Stimulated activated CD8-positive, alpha-beta memory T cell treated with anti-CD3 and anti-CD28 coated beads, Interleukin-4, amount 100 ng/mL, for 4 hours (primary cell): Measurements from ENCODE around the gene NAB1.
A peak's percentile ranks its signal among the peaks of the same experiment; 100 is the strongest.
"Not testable (repeated sequence)": the region's sequence is repeated elsewhere in the genome, so short reads cannot be mapped to it uniquely, and the experiment has no call there.

Experiments
- DNase-seq, 2 donors: peaks; one replicate each; pipeline ENCODE4 v3.0.0-alpha.2; 2020; ENCODE audit warnings: low read depth in 2 of 2, low spot score in 1 of 2

NAB1 gene

DNA sequence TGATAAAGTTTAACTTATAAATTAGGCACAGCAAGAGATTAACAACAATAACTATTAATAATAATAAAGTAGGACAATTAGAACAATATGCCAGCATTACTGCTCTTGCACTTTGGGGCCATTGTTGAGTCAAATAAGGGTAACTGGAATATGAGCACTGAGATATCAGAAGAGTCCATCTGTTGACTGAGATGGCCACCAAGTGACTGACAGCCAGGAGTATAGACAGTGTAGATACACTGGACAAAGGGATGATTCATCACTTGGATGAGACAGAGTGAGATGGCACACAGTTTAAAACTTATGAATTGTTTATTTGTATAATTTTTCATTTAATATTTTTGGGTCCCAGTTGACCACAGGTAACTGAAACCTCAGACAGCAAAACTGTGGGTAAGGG is 20.0 kb downstream of the NAB1 start:
- DNase-seq = no peak

DNA sequence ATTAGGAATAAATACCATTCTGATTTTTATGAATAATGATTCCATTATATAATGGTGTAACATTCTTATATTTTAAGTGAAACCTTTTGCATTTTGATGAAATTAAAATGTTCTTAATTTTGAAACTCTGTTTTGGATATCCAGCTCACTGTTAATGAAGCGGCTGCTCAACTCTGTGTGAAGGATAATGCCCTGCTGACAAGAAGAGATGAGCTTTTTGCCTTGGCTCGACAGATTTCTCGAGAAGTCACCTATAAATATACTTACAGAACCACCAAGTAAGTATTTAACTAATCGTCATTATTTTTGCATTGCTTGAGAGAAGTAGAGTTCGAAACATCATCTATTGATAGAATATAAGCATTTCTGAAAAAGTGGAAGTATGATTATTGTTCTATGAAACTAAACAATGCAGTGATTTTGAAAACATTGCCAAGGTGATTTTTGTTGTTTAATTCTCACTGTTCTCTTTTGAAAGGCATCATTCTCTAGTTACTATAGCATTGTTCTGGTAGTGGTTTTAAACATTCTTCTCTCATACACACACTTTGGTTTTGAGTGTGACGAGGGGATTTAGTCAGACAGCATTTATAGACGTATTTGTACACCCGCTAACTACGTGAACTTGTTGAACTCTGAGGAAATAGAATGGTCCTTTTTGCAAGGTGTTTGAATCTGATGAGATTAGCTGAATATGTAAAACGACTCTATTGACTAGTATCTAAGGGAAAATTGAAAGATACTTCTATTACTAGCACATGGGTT is 21.5 kb downstream of the NAB1 start:
- DNase-seq = no peak

DNA sequence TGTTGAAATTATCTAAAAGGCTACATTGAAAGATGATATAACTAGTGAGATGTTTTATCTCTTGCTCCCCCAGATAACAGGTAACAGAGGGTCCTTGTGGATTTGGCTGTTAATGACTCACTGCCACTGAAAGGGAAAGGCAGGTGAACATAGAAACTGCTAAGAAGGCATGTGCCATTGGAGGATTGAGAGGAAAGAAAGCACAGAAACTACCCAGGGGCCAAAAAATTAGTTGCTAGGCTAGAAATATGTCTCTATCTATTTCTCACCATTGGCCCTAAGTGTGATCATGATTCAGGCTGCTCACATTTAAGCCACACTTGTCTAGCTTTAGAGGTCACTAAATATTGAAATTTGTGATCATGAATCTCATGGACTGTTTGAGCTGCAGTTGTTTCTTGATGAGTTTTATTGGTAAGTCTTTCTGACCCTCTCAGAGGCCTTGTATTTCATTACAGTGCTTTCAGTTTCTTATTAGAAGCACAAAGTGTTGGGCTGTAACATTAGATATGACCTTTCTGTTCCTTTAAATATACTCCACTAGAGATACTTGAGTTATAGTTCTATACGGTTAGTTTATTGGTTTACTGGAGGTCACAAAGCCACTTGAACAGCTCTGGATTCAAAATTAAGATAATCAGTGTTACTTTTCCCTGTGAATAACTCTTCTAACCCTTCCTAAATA is 26.2 kb downstream of the NAB1 start:
- DNase-seq = no peak

DNA sequence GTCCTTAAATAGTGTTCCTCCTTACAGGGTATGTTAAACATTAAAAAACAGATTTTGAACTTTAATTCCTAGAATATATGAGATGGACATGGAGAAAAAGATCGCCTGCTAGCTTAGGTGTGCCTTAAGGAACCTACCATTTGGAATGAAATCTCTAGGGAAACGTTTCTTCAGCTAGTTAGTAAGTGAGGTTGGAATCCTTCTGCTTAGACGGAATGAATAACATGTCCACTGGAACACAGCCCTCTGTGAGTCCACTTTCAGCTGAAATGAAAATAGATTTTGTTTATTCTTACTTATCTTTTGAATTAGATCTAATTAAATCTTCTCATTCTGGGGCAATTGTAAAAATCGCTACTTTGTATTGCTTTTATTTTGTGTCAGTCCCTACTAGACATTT is 28.4 kb downstream of the NAB1 start:
- DNase-seq = no peak

DNA sequence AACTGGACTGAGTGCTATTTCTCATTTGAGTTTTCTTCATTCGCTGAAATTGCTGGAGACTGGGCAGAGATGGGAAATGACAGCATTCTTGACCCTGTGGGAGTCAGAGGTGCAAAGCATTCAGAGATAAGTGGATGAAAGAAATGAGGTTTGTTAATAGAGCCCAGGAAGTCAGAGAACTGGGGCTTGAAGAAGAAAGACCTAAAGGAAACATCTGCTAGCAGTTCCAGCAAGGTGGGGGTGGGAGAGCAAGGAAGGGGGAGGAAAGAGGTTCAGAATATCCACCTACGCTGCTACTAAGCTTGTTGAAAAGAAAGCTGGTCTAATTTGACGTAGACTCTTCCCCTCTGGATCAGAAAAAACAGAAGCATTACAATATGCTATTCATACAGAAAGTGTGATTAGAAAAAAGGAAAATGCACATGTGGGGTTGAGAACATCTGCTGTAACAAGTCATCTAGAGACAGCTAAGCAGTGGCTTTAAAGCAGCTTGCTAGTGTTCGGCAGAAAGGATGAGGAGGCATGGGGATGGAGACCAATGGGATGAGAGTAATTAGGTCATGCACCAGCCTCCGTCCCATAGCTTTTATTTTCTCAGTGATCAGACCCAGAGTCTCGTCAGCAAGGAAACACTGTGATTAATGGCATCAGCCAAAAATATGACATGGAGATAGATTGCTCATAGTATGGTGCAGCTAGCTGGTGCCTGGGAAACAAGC is 29.7 kb downstream of the NAB1 start:
- DNase-seq = no peak

DNA sequence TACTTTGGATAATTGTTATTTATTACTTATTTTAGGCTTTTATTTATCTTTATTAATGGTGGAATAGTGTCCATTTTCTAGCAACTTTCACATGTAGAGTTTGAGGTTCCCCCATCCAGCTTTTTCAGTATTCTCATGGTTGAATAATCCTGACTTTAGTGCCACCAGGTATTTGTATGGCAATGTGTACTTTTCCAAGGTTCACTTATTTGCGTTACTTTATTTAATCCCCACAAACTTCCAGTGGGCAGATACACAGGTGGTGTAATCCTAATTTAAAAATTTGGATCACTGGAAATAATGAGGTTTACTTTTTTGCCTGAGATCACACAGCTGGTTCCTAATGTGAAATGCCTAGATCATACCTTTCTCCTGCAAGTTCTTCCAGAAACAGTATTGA is 30.5 kb downstream of the NAB1 start:
- DNase-seq = no peak

DNA sequence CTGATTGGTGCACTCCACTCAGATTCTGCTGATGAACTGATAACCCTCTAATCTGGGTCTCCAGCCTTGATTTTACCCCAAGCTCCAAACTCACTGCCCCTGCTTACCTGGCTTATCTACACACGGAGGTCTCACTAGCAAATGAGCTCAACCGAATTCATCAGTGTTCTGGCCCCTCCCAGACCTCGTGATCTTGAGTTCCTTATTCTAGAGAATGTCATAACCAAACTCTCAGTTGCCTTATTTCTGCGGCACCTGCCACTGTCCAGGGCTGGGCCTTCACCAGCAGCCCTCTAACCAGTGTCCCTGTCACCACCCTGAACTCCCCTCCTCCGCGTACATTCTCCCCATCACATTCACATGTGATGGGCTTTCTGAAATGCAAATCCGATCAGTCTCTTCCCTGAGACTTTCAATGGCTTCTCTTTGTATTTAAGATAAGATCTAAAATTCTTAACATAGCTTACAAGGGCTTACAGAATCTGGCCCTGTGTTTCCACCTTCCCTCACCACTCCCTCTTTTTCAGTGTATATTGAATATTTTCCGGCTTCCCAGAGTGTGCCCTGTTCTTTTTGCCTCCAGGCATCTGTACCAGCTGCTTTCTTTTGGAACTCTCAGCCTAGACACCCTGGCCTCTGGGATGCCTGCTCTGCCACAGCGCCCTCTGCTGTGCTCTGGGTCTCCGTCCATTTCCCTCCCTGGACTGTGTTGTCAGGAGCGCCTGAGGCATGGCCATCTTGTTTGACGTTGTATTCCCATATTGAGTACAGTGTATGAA is 31.1 kb downstream of the NAB1 start:
- DNase-seq = peak; percentile 15 to 33

DNA sequence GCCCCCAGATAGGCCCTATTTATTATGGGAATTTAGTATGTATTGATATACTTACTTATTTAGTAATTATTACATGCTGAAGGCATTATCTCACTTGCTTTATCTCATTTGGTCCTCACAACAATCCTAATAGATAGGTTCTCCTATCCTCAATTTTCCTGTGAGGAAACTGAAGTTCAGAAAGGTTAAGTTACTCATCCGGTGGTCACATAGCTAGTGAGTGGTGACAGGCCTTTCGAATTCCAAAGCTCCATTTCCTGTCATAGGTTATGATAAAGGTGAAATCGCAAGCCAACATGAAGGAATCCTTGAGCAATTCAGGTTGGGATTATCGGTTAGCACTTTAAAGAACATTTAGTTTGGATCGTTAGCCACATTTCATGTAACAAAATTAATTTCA is 33.3 kb downstream of the NAB1 start:
- DNase-seq = no peak

DNA sequence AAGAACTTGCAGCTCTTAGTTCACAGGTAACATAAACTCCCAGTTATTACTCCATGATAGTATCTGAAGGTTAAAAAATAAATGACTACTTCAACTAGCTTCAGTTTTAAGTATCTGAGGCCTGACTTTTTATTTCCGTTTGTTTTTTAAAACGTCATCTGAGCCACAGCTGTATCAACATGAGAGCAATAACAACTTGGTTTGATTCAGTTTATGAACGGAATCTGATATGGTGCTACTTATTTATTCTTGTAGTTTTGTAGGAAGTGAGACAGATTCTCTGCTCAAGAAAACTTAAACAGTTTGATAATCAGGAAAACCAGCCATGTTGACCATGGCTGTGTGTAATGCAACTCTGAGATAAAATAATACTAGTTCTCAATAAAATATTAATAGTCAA is 34.9 kb downstream of the NAB1 start:
- no peak for DNase-seq

DNA sequence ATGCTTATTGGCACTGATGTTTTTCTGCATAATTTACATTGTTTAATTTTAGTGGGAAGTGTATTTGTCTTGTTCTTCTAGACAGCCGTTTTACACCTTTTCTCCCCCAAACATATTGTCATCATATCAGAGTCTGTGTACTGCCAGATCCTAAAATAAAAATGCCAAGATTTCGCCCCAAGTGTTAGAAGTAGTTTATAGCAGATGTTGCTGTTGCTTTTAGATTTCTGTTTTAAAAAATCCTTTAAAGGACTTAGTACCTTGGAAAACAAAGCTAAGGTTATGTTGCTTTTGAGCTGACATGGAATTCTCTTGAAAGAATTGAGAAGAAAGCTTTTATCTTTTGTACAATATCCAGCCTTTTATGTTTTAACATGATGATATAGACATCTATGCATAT is 36.0 kb downstream of the NAB1 start:
- DNase-seq = no peak

DNA sequence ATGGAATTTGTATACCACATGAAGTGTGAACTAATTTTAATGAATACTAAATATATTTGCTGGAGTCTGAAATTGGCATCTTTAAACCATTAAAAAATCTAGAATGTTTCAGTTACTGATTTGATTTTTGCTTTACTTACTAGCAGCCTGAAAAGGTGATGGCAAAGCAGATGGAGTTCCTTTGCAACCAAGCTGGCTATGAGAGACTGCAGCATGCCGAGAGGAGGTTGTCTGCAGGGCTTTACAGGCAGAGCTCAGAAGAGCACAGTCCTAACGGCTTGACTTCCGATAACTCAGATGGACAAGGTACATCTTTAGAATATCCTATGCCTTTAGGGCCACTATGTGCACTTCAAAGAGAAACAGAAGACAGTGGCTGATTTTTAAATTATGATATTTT is 36.5 kb downstream of the NAB1 start:
- no peak for DNase-seq

DNA sequence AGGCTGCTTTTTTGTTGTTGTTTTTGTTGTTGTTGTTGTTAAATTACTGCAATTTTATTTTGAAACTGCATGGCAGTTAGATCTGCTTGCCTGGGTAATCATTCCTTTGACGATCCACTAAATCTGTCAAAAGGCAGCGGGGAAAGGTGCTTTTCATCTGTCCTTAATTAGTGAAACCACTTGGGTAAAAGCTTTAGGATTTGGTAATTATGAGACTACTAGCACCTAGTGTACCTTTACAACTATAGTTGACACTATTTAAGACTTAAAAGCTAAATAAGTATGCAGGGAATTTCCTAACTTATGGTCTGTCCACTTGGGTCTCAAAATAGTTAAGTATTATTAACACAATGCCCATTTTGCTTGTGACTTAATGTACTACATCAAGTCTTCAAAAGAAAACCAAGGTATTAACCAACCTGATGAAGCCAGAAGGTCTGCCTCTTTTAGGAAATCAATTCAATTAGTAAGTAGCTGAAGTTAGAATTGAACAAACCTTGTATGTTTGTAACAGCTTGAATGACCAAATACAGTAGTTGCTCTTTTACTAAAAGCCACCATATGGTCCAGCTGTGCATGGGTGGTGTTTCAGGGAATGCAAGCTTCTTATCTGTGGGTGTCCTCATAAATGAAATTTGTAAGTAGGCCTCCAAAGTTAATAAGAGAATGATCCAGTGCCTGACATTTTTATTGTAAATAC is 44.8 kb downstream of the NAB1 start:
- no peak for DNase-seq

DNA sequence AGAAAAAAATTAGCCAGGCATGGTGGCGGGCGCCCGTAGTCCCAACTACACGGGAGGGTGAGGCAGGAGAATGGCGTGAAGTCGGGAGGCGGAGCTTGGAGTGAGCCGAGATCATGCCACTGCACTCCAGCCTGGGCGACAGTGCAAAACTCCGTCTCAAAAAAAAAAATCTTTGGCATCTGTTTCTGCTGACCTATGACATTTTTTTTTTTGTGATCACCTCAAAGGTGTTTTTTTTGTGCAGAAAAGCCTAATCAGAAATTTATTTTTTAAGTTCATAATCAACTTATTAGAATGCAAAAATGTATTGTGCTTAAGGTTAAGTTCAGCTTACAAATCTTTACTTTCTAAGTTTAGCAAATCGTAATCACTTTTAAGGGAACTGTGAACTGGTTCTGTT is 45.6 kb downstream of the NAB1 start:
- no peak for DNase-seq

DNA sequence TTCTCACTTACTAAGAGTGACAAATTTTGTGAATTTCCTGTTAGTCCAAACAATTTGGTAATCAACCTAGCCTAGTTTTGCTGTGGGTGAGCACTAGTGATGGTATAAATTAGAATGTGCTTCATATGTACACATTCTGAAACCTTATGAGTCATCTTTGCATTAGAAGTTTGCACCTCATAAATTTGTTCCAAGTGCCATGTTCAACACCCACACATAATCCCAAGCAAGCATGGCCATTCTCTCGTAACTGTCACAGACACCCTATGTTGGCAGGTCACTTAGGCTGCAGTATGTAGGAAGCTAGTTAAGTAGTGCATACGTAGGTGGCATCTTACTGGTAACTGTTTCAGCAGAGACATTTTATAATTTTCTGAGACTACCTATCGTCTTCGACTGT is 46.9 kb downstream of the NAB1 start:
- DNase-seq = no peak

DNA sequence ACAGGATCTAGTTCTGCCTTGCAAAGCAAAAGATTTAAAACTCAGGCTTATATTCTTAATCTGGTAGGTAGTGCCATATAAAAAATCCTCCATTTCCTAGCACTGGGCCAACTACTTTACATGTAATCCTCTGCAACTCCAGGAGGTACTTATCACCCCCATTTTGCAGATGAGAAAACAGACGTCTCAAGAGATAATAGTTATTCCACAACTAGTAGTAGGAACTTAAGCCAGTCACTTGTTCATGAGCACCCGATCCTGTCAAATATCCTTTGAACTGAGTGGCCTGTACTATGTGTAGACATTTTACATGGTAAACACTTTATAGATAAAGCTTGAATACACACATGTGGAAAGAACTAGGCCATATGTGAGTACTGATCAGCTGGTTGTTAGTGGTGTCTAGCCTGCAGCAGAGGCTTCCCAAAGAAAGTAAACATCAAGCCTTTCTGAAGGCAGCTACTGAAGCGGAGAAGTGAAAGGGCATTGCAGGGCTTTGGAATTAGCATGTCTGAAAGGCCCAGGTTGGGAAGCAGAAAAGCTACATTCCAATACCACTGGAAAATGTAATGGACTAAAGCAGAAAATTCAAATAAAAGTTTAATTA is 48.0 kb downstream of the NAB1 start:
- no peak for DNase-seq

DNA sequence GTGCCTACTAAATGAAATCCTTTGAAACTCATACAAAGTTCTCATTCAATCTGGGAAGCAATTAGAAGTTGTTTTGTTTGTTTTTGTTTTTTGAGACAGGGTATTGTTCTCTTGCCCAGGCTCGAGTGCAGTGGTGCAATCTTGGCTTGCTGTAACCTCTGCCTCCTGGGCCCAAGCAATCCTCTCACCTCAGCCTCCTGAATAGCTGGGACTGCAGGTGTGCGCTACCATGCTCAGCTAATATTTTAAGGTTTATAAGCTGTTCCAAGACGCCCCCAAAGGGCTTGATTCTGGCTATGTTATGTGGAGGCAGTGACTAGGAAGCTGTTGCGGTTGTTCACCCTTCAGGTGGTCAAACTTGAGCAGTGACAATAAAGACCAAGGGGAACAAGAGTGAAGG is 48.5 kb downstream of the NAB1 start:
- no peak for DNase-seq

DNA sequence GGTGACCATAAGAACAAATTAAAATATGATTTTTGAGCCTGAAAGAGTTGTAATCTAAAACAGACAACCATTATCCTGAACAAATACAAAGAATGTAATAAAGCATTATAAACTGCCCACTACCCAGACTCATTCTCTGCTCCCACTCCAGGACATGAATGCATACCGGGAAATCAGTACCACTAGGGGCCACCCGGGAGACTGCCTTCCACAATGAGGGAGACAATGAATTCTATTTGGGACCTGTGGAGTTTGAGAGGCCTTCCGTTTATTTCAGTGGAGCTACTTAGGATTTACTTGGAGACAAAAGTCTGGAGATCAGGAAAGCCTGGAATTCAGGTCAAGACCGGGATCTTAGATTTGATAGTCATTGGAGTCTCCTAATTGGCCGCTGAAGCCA is 50.0 kb downstream of the NAB1 start:
- DNase-seq = no peak

DNA sequence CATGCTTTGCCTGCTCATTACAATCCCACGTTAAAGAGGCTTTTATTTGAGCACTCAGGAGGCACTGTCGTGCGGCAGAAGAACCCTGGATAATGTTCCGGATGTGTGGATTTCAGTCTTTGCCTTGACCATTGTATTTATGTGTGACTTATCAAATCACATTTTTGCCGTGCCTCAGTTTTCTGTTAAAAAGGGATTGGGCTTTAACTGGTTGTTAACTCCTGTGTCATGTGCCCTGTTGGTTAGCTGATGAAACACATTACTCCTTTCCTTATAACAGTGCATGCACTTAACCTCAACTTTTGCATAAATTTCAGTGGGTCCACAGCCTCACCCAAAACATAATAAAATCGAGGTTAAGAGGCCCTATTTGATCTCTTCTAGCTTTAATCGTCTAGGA is 52.7 kb downstream of the NAB1 start:
- no peak for DNase-seq

DNA sequence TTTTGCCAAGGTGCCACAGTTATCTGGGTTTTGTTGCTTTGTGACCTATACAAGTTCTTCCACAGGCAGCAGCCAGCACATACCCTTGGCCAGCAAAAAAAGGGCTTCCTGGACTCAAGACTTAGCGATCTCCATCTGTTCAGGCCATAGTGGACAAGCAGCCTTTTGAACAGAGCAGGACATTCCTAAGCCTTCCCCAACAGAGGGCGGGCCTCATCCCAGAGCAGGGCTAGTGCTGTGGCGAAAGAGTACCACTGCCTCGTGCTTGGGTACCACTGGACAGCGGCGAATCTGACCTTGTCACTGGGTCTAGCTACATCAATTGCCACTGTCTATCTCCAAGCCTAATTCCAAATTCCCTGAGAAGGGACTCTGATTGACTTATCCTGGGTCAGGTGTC is 56.4 kb downstream of the NAB1 start:
- DNase-seq = no peak

DNA sequence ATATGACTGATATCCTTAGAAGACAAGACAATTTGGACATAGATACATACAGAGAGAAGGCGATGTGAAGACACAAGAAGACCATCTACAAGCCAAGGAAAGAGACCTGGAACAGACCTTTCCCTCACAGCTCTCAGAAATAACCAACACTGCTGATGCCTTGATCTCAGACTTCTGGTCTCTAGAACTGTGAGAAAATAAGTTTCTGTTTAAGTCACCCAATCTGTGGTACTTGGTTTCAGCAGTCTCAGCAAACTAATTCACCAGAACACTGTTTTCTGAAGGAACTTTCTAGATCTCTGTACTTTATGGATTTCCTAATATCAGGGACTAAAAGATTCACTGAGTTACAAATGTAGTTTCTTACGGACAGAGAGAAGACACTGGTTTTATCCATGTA is 58.8 kb downstream of the NAB1 start:
- DNase-seq = no peak

DNA sequence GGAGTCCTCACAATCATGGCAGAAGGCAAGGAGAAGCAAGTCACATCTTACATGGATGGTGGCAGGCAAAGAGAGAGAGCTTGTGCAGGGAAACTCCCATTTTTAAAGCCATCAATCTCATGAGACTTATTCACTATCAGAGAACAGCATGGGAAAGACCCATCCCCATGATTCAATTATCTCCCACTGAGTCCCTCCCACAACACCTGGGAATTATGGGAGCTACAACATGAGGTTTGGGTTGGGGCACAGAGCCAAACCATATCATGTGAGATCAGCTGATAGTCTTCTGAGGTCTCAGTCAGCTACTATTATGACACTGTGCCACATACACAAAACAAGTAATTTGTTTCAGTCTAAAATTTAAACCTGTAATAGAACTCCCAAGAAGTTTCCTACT is 59.8 kb downstream of the NAB1 start:
- not testable (repeated sequence) for DNase-seq
